Forelimb muscle (tissue), 1 donor: ENCODE data around the gene NET1. TPM values are rescaled to one million over a fixed set of nuclear protein-coding genes. Genes with fewer than 3 reads are reported as not detected.

Experiments
- DNase-seq: peaks from one replicate; pipeline ENCODE4 v3.0.0-alpha.2; 2013; ENCODE audit warnings: low read depth
- polyA plus RNA-seq: library from polyadenylated mRNA; unstranded; fragments of 120-200 nt; gene quantifications from one replicate; pipeline ENCODE4 v1.2.1, GENCODE V29; 2013; ENCODE audit not compliant: insufficient read length

Gene NET1
- polyA plus RNA-seq, 1 donor = 95.3 TPM

DNA sequence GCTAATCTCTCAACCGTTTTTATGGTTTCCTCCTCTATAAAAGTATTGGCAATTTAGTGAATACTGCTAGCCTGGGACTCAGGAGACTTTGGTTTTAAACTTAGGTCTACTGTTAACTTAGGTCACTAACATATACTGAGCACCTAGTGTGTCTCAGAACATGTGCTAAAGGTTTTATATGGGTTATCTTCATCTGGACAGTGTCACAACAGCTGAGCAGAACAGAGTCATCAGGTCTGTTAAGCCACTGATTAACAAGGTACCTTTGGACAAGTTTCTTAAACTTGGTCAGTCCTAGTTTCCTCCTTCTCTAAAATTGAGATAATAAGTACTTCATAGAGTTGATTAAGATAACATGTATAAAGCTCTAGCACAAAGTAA lies 30.6 kb downstream of the NET1 start:
- no peak for DNase-seq

DNA sequence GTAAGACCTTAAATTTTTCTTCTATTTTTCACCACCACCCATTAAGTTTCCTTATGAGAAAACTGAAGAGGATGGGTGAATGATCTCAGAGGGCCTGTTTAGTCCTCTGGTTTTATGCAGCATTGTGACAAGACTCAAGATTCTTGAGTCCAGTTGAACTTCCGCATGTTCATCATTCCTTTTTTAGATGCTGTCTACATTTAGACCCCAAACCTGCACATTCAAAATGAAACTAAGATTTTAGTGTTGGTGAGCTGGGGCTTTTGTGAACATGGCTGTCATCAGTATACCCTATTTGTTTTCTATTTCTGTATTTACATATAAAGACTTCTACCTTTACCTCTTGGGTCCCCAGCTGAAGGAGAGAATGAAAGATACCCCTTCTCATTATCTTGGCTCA lies 31.1 kb downstream of the NET1 start:
- no peak for DNase-seq

DNA sequence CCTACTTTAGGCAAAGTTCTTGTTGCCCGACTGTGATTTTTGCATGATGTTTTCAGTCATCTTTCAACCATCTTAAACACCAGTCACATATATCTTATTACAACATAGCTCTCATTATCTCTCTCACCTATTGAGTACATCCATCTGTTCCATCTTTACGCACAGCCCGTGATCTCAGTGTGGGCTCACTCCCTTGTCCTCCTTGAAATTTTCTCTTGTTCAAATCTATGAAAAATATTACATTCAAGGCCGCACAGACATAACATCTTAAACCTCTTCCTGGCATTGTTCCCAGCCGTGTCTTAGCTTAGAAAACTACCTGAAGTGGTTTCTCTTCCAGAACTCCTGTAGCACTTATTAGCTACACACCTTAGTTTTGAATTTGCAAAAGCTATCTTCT lies 32.6 kb downstream of the NET1 start:
- no peak for DNase-seq

DNA sequence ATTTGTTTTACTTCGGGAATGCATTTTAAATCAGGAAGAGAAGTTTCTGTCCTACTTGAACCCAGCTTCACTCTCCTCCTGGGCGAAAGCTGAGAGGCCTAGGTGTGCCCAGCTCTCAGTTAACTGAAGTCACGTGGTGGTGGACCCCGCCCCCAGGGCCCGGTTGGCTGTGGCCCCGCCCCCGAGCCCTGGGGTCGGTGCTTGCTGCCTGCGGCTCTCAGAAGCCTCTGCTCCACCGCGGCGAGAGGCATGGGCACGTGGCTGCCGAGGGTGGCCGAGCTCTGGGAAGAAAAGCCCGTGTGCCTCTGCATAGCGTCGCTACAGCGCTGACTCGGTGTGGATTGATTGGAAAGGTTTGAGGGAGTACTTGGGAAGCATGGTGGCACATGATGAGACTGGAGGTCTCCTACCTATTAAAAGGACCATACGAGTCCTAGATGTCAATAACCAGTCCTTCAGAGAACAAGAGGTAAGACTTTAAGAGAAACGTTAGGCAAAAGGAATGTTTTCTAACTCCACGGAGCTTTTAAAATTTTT lies 34.1 kb downstream of the NET1 start:
- DNase-seq = peak; percentile 61

DNA sequence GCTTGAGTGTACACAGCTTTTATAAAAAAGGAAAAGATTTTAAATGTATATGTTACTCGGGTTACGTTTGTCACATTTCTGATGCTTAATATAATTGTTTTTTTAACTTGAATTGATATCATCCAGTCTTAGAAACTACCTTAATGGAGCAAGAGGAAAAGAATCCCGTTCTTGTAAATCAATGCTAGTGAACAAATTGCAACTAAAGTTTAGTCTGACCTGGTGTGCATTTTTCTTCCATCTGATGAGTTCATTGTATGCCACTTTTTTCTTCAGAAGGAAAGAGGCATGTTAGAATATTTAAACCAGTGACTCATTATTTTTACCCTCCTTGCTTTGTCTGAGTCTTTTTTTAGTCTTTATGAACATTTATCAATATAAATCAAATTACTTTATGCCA lies 34.7 kb downstream of the NET1 start:
- no peak for DNase-seq

DNA sequence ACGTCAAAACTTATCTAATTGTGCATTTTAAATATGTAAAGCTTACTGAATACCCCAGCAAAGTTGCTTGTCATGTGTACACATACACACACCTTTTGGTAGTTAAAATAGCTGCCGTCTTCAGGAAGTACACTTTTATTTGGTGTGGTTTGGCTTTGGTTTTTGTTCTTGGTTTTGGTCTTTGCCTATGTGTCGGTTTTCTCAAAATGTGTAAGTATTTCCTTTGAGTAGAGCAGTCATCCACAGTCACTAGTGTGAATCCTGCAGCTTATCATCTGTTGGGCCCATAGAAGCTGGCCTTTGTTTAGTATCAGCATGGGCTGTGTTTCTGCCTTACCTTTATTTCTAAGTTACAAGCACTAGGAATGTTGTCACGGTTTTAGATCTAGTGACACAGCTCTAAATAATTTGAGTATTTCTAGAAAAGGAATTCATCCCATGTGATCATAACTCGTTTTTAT lies 35.3 kb downstream of the NET1 start:
- DNase-seq = no peak

DNA sequence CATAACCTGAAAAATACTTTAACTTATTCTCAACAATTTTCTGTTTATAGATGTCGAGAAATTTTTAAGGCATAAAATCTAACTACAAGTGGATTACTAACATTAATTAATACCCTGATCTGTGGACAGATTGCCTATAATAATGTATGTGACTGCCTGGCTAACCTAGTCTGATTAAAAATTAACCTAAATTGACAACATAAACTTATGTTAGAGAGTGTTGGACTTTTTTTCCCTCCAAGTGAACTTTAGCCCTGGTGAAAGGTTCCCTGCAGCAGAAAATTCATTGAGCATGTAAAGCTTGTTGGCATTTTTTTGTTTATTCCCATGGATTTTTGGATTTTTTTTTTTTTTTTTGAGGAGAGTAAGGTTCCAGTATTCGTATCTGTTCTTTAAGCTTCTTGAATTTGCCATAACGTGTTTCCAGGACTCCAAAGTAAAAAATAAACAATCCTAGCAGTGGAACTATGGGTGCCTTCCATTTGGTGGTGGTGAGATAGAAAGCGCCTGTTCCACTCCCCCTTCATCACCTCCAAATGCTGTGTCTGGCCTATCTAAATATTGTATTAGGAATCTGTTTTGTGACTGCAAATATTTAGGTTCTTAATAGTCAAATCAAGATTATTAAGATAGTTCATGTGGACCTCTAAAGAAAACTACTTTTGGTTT lies 36.1 kb downstream of the NET1 start:
- DNase-seq = no peak

DNA sequence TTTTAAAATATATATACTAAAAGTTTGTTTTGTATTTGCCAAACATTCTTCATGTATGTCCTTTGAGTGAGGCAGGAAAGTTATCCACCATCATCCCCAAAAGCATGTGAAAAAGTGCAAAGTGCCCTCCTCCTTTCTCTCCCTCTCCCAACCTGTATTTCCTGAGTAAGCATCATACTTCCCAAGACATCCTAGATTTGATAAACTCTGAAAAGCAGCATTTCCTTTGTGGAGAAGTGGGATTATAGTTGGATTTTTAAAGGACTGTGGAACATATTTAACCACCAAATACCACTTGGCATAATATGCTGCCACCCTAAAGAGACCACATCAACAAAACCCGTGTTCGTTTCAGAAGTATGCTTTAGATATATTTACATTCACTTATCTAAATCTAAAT lies 36.9 kb downstream of the NET1 start:
- no peak for DNase-seq

DNA sequence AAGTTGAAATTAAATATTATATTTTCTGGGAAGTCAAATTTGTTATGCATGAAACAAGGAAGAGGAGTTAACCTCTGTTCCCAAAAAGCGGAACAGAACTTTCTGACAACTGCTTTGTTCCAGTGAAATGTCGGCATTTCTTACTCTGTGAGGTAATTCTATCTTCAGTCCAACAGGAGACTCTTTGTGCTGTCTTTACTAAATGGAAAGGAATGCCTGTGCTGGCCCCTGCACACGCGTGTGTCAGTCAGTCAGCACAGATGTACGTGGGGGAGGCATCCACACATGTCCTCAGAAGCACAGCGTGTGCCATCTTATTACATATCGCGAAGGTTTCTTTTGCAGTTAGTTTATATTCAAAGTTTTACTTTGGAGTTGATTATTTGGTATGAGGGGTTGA lies 37.5 kb downstream of the NET1 start:
- DNase-seq = no peak

DNA sequence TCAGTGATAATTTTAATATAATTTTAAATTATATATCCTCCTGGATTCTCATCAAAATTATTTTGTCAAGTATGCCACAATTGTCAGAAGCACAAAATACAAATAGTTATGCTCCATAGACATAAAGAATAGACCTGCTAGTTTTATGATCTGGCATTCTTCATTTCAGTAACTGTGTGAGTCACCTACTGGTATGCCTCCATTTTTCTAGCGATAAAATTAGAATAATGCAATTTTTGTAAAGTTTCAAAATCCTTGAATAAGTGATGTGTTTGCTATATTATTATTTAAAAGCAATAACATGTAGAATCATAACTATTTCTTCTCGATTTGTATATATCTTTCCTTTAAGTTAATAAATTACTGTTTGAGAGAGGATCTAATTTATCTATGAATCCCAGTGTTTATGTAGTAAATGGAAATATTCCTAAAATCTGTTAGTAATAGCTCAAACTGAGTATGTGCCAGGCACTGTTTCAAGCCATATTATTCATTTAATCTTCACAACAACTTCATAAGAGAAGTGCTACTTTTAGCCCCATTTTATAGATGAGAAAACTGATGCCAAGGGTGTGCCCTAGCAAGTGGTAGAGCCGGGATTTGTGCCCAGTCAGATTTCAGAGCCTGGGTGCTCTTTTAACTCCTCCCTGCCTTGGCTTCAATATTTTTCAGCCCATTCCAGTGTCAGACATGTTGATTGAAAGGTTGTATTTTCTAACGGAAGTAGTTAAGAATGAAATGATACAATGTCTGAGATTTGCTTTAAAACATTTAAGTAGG lies 38.4 kb downstream of the NET1 start:
- no peak for DNase-seq

DNA sequence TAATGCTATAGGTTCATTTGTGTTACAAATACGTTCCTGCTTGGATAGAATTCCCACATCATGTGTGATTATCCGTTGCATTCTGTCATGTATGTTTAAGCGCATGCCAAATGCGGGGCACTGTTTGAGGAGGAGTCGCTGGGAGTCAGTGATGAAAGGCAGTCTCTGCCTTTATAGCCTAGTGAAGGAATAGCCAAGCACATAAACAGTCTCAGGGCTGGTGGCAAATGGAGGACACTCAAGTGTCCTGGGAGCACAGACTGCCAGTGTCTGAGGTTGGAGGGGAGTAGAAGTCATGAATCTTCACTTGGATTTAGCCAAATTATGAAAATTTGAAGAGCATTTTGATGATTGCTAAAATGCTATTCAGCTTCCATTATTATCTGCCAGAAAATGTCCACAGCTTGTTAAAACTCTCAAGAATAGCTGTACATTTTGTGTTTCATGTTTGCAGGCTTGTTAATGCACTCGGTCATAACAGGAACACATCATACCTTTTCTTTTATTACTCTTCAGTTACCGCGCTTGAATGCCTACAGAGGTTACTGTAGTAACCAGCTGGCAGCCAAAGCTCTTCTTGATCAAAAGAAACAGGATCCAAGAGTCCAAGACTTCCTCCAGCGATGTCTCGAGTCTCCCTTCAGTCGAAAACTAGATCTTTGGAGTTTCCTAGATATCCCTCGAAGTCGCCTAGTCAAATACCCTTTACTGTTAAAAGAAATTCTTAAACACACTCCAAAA lies 41.6 kb downstream of the NET1 start:
- DNase-seq = no peak

DNA sequence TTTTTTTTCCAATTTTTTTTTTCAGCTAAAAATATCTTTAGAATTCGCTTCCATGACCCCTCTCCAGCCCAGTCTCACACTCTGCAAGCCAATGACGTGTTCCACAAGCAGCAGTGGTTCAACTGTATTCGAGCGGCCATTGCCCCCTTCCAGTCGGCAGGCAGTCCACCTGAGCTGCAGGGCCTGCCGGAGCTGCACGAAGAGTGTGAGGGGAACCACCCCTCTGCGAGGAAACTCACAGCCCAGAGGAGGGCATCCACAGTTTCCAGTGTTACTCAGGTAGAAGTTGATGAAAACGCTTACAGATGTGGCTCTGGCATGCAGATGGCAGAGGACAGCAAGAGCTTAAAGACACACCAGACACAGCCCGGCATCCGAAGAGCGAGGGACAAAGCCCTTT lies 44.2 kb downstream of the NET1 start:
- no peak for DNase-seq

DNA sequence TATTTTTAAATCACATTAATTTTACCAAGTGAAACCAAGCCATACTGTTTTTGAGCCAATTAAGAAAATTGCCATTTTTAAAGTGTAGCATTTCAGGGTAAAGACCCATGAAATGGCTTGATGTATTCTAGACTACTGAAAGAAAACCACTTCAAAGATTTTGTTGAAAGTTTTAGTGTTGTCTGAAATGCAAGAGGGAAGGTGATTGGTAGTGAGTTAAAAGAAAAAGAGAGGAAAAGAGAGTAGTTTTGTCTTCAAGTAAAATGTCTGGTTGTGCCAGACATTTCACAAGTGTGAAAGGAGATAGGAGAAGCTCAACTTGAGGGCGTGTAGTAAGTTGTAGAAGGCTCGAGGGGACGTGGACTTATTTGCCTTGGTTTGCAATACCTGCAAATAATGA lies 45.4 kb downstream of the NET1 start:
- no peak for DNase-seq

DNA sequence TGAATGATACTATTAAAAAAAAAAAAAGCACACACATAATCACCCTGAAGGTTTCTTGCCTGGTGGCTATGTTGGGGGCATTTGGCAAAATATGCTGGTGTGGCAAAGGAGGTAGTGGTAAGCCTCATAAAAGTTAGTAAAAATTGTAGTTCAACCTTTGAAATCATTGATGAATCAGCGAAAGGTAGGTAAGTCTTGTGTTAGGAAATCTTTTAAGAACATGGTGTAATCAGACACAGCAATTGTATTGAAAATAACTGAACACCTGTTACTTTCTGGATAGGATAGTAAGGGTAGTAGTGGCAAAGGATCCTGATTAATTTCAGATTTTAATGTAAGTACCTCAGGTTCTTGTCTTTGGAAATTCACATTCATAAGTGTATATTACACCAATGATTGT lies 46.1 kb downstream of the NET1 start:
- no peak for DNase-seq

DNA sequence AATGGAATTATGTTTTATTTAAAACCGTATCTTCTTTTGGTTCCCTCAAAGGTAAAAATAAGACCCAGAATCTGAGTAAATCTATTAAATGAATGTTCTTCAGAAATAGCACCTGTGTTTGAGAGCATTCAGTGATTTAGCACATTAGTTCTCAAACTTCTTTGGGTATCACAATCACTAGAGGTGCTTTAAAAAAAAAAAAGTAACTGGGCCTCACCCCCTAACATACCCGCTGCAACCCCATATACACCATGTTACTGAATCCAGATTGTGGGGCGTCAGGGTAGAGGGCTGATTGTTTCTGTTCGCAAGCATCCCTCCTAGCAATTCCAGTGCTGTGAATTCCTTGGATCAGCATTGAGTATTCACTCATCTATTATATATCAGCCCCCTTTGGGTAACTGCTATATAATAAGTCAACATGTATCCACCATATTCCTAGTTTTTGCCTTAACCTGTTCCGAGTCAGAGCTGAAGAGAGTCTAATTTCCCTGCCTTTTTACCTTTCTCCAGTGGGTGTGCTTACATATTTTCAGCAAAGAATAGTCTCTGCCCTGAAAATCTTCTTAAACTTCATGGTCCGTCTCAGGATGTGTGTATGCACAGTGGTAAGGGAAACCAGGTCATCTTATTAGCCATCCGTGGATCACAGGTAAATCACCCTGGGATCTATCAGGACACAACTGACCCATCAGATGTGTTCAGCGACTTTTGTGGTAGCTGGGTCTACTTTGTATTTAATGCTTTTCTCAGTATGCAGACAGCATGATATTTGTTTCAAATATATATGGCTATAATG lies 46.8 kb downstream of the NET1 start:
- no peak for DNase-seq

DNA sequence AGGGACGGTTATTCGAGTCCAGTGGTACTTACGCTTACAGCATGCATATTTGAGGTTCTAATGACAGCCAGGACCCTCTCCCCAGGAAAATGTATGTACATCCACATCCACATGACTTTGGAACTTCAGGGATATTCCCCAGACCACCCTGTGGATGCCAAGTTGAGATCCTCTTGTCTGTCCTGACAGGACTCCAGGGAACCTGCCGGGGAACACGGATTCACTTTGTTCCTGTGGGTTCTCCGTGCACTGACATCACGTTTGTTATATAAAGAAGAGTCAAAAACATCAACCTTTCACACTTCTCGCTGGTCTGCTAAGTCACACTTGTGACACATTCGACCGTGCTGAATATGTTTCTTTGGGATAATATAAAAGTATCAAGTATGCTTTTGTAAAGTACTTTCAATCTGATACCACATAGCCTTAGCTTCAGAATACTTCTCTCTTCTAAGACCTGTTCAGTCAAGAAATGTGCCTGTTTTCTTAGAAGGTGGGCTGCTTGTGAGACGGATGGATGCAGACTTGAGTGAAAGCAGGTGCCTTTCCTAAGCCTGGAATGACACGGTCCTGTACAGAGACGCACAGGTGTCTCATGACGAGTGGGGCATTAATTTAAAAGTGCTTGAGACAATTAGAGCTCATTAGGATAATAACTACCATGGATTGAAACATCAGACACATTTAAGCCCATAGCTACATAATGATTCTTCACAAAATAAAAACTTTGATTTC lies 48.3 kb downstream of the NET1 start:
- DNase-seq = no peak

DNA sequence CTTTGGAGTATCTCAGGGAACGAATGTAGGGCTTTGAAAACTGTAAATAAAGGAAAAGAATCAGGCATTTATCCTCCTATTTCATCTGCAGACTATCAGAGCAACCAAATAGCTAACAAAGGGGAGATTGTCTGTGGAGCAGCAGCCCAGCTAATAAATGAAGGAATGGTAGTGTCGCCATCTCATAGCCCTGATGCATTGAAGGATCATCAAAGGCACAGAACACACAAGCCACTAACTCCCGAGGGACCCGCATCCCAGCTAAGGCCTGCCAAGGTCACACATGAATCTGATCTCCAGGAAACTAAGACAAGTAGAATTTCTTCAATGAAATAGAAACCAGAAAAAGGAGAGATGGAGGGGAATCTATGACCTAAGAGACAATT lies 48.8 kb downstream of the NET1 start:
- no peak for DNase-seq

DNA sequence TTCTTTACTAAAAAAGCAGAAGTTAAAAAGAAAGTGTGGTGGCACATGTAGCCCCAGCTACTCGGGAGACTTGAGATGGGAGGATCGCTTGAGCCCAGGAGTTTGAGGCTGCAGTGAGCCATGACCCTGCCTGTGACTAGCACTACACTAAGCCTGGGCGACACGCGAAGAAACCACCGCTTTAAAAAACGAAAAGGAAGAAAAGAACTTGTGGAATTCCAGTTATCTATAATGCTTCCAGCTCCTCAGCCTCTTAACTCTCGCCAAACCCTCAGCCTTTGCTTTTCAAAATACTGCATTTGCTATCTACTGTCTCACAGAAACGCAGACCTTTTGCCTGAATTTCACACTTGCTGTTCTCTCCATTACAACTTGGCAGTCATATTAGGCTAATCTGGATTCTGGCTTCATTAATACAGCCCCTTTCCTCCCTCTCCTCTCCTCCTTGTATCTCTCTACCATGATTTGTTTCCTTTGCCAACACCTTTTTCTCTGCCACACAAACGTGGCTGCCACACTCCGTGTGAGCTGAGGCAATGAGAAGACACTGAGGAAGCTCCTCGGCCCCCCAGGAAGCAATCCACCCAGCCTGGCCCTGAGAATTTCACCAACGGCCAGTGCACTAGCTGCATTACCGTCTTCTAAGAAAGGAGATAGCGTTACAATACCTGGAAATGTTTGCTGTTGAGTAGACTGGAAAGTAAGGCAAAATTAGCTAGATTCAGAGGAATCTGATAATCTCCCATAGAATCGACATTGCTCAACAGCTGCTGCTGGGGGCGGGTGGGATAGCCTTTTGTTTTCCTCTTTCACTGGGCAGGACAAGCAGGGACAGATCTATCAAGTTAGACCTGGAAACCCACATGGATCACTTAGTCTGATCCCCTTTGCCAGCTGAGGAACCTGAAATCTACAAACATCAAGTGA lies 49.8 kb downstream of the NET1 start:
- DNase-seq = no peak

DNA sequence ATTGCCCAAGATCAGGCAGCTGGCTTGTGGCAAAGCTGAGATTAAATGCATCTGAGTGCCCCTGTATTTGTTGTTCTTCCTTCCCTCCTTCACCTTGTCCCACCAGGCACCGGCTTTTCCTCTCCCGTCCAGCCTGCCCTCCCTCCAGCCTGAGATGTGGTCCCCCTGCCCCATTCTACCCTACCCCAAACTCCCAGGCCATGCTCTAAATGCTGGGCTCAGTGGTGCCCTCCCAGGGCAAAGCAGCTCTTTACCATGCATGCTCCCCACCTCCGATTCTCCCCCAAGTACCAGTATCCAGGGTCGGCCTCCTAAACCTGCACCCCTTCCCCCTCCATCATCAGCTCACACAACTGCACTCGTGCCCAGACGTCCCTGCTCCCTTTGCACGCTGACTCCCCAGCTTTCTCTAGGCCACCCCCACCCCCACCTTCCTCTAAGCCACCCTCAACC lies 50.5 kb downstream of the NET1 start:
- DNase-seq = no peak

DNA sequence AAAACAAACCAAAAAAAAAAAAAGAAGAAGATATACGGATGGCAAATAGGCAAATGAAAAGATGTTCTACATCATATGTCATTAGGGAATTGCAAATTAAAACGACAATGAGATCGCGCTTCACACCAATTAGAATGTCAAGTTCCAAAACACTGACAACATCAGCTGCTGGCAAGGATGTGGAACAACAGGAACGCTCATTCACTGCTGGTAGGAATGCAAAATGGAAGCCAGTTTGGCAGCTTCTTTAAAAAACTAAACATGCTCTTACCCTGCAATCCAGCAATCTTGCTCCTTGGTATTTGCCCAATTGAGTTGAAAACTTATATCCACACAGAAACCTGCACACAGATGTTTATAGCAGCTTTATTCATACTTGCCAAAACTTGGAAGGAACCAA lies 52.2 kb downstream of the NET1 start:
- DNase-seq = no peak
